DND-41 (cell line): ENCODE results near the gene MRPL44.

Experiments
- ATAC-seq: fragments of 200-7000 bp; cut with Tn5 transposase; 3 replicates; pipeline ENCODE4 v1.9.1; 2021; ENCODE audit warnings: low read depth; ENCODE audit not compliant: insufficient read depth
- DNase-seq: peaks from one replicate; pipeline ENCODE4 v3.0.0-alpha.2; 2020
- H2AFZ ChIP-seq: 2 replicates; pipeline ENCODE4 v1.6.0; 2012; ENCODE audit warnings: low read depth, low read length
- H3K27ac ChIP-seq: 2 replicates; pipeline ENCODE4 v1.5.1; 2012; ENCODE audit warnings: low read length, inconsistent platforms
- H3K27me3 ChIP-seq: fragments of 200-600 bp; sonication (generic); 2 replicates; pipeline ENCODE4 v1.6.0; 2012; ENCODE audit warnings: low read length, mild to moderate bottlenecking, inconsistent platforms; ENCODE audit not compliant: insufficient read depth, poor library complexity
- H3K36me3 ChIP-seq: 2 replicates; pipeline ENCODE4 v1.5.1; 2012; ENCODE audit warnings: low read length, inconsistent platforms; ENCODE audit not compliant: insufficient read depth
- H3K4me1 ChIP-seq: 2 replicates; pipeline ENCODE4 v1.5.1; 2012; ENCODE audit warnings: mild to moderate bottlenecking, low read length; ENCODE audit not compliant: insufficient read depth
- H3K4me2 ChIP-seq: 2 replicates; pipeline ENCODE4 v1.6.0; 2012; ENCODE audit warnings: mild to moderate bottlenecking, moderate library complexity, low read length, inconsistent platforms; ENCODE audit not compliant: insufficient read depth
- H3K4me3 ChIP-seq, 2 experiments: fragments of 200-600 bp in 1 of 2; shearing (Covaris generic) in 1 of 2; 2 replicates each; pipeline ENCODE4 v1.5.1; 2012 to 2016; ENCODE audit warnings: inconsistent platforms in 2 of 2, low read length in 2 of 2, mild to moderate bottlenecking in 2 of 2, low read depth in 1 of 2, moderate library complexity in 1 of 2
- H3K79me2 ChIP-seq: 2 replicates; pipeline ENCODE4 v1.6.0; 2012; ENCODE audit warnings: low read length, inconsistent platforms; ENCODE audit not compliant: insufficient read depth
- H3K9ac ChIP-seq: 2 replicates; pipeline ENCODE4 v1.6.0; 2012; ENCODE audit warnings: low read depth, mild to moderate bottlenecking, inconsistent platforms, low read length, moderate library complexity
- H3K9me3 ChIP-seq: 2 replicates; pipeline ENCODE4 v1.5.1; 2012; ENCODE audit warnings: low read length, moderate library complexity, mild to moderate bottlenecking, inconsistent platforms; ENCODE audit not compliant: insufficient read depth, severe bottlenecking
- H4K20me1 ChIP-seq: 2 replicates; pipeline ENCODE4 v1.6.0; 2012; ENCODE audit warnings: low read length; ENCODE audit not compliant: insufficient read depth
- EZH2 ChIP-seq: IDR thresholded peaks from 3 replicates; pipeline ENCODE4 v1.6.1; 2012; ENCODE audit warnings: borderline replicate concordance, low read depth, mild to moderate bottlenecking, moderate library complexity, low read length, inconsistent platforms; ENCODE audit not compliant: severe bottlenecking
- TF ChIP-seq, protein P1 (sequence below): IDR thresholded peaks from 2 replicates; pipeline ENCODE4 v1.5.1; 2012; ENCODE audit warnings: borderline replicate concordance, low read length, moderate library complexity, mild to moderate bottlenecking; ENCODE audit not compliant: poor library complexity, severe bottlenecking; ENCODE audit errors: extremely low read depth

MRPL44 gene

DNA sequence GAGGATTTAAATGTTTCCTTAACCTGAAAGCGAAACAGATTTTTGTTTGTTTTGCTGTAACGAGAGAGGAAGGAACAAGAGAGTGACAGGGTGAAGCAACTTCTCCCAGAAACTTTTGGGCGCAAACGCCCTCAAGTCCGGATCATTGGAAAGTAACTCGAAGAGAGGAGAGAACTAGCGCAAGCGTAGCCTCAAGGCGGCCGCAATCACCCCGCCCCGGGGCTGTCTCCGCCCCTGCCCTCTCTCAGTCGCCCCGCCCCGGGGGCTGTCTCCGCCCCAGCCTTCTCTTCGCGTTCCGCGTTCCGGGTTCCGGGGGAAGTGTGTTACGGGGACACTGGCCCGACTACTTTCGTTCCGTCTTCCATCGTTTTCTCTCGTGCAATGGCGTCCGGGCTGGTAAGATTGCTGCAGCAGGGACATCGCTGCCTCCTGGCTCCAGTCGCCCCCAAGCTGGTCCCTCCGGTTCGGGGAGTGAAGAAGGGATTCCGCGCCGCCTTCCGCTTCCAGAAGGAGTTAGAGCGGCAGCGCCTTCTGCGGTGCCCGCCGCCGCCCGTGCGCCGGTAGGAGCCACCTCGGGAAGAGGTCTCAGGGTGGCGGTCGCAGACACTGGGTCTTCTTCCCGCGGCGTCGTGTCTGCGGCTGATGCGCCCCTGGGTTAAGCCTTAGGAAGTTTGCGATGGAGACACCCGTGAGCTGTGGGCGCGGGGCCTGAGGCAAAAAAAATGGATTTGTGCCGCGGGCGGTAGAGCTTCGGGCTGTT lies at the start of gene MRPL44:
Gene MRPL44, plus strand, starts transcription at position 372 of the 760 bp plus-strand sequence. Its CDS starts 10 bp downstream, at position 382.
- H3K4me3 ChIP-seq, result peak within 1 kb of the TSS; percentile 94 to 100
- H3K4me1 ChIP-seq, result peaks cover 51% of the 10 kb centered on the region
- H3K9ac ChIP-seq, result peak within 1 kb of the TSS; percentile 90
- H3K36me3 ChIP-seq, result peaks cover 29% of the 10 kb centered on the region
- H2AFZ ChIP-seq, result peak within 1 kb of the TSS; percentile 98
- peak within 1 kb of the TSS; percentile 91 for H3K4me2 ChIP-seq
- peak; percentile 94 for DNase-seq
- no peaks in the 10 kb centered on the region for H3K27me3 ChIP-seq
- peaks cover 19% of the 10 kb centered on the region; the same call in 1 of the 2 replicates for H4K20me1 ChIP-seq
- no peak for TF ChIP-seq EZH2
- TF ChIP-seq, protein P1, sequence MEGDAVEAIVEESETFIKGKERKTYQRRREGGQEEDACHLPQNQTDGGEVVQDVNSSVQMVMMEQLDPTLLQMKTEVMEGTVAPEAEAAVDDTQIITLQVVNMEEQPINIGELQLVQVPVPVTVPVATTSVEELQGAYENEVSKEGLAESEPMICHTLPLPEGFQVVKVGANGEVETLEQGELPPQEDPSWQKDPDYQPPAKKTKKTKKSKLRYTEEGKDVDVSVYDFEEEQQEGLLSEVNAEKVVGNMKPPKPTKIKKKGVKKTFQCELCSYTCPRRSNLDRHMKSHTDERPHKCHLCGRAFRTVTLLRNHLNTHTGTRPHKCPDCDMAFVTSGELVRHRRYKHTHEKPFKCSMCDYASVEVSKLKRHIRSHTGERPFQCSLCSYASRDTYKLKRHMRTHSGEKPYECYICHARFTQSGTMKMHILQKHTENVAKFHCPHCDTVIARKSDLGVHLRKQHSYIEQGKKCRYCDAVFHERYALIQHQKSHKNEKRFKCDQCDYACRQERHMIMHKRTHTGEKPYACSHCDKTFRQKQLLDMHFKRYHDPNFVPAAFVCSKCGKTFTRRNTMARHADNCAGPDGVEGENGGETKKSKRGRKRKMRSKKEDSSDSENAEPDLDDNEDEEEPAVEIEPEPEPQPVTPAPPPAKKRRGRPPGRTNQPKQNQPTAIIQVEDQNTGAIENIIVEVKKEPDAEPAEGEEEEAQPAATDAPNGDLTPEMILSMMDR, result no peak
- ATAC-seq, result peak; percentile 99
- no peaks in the 10 kb centered on the region for H3K9me3 ChIP-seq
- H3K27ac ChIP-seq, result peak within 1 kb of the TSS; percentile 92
- H3K79me2 ChIP-seq, result peaks cover 50% of the 10 kb centered on the region

DNA sequence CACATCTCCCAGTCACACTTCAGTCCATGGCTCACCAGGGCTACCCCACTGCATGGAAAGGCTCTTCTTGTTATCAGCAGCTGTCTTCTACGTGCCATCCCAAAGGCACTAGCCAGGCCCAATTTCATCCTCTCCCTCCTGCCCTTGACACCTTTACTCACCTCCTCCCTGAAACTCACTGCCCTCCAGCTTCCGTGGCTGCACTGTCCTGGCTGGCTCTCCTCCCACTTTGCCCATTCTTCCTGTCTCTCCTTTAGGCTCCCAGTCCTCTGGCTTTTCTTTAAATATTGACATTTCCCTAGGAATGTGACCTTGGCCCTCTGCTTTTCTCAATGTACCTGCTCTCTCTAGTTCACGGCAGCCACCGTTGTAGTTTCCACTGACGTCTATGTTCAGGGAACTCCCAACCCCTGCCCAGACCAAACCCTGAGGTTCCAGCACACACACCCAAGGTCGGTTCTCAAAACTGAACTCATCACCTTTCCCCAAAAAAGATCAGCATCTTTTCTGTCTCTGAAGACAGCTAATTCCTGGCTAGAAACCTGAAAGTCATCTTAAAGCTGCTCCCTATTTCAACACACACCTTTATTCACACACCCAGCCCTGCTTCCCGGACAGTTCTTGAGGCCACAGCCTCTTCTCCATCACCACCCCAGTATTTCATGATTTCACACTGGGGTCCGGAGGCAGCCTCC lies 48.8 kb upstream of the MRPL44 start:
- DNase-seq, result no peak

DNA sequence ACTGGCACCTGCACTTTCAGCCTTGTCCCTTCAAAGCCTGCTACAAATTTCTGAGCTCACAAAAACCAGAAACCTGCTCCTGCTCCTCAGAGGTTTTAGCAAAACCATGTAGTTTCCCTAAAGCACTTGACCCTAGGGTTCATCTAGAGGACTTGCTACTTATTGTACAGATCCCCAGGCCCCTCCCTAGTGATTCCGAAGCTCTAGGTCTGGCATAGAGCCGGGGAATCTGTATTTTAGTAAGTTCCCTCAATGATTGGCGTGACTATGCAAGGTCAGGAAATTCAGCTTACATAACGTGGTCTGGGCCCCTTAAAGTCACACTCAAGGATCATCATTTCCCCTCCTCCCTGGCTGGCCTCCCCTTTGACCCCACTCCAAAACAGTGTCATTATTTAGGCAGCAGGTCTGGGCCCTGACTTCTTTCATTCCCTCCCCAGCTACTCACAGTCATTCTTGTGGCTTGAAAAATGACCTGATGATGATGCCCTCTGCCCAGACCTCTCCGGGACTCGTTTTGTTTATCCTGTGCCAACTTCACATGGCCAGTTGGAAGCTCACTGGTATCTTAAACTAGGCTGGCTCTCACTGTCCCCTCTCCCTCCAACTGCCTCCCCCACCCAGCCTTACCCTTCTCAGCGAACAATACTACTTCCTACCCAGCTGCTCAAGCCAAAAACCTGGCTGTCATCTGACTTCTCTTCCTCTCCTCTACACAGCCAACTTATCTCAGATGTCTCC lies 48.1 kb upstream of the MRPL44 start:
- no peaks in the 10 kb centered on the region for H3K9me3 ChIP-seq
- H3K27me3 ChIP-seq, result no peaks in the 10 kb centered on the region
- no peak overlapping the region for H3K27ac ChIP-seq
- no peaks in the 10 kb centered on the region for H3K79me2 ChIP-seq
- no peaks in the 10 kb centered on the region for H3K4me1 ChIP-seq
- ATAC-seq (no peak), DNase-seq (no peak)
- no peak for TF ChIP-seq EZH2
- TF ChIP-seq, protein P1, result no peak
- peaks cover 4% of the 10 kb centered on the region; the same call in 1 of the 2 replicates for H3K36me3 ChIP-seq
- H3K9ac ChIP-seq, result no peak overlapping the region
- no peak overlapping the region for H3K4me3 ChIP-seq
- no peak overlapping the region for H3K4me2 ChIP-seq
- H2AFZ ChIP-seq, result no peak overlapping the region
- H4K20me1 ChIP-seq, result peaks cover 2% of the 10 kb centered on the region; the same call in 1 of the 2 replicates

More for the DNA sequence above, 48.8 kb upstream of the MRPL44 start:
- H3K27me3 ChIP-seq, result no peaks in the 10 kb centered on the region
- no peaks in the 10 kb centered on the region for H3K9me3 ChIP-seq
- H3K4me2 ChIP-seq, result no peak overlapping the region
- peaks cover 4% of the 10 kb centered on the region; the same call in 1 of the 2 replicates for H3K36me3 ChIP-seq
- no peak overlapping the region for H2AFZ ChIP-seq
- H3K27ac ChIP-seq, result no peak overlapping the region
- H3K4me3 ChIP-seq, result no peak overlapping the region
- no peaks in the 10 kb centered on the region for H3K4me1 ChIP-seq
- peaks cover 2% of the 10 kb centered on the region; the same call in 1 of the 2 replicates for H4K20me1 ChIP-seq
- TF ChIP-seq, protein P1, result no peak
- TF ChIP-seq EZH2, result no peak
- ATAC-seq, result no peak
- no peaks in the 10 kb centered on the region for H3K79me2 ChIP-seq
- no peak overlapping the region for H3K9ac ChIP-seq
